CD14-positive monocyte (primary cell): ENCODE data around the gene DUSP28. TPM values are rescaled to one million over a fixed set of nuclear protein-coding genes. Genes with fewer than 3 reads are reported as not detected.

Experiments
- DNase-seq, 3 donors: peaks; one replicate each; pipeline ENCODE4 v3.0.0-alpha.2; 2011 to 2022
- H2AFZ ChIP-seq: 2 replicates; pipeline ENCODE4 v1.6.0; 2012; ENCODE audit warnings: mild to moderate bottlenecking, low read depth, low read length, inconsistent platforms; ENCODE audit not compliant: insufficient read depth, poor library complexity, severe bottlenecking
- H3K27ac ChIP-seq, 2 donors: 1 replicate in 1 of 2; 2 replicates in 1 of 2; pipeline ENCODE4 v1.5.1; 2012 to 2013; ENCODE audit warnings: low read length in 2 of 2, control low read depth in 1 of 2, inconsistent platforms in 1 of 2, low read depth in 1 of 2, mild to moderate bottlenecking in 1 of 2
- H3K27me3 ChIP-seq, 2 donors: one replicate each; pipeline versions ENCODE4 v1.6.0 to v1.6.1; 2011 to 2013; ENCODE audit warnings: low read length in 2 of 2; ENCODE audit not compliant: control insufficient read depth in 2 of 2, insufficient read depth in 2 of 2
- H3K36me3 ChIP-seq, 2 donors: replicated peaks in 1 of 2; 1 replicate in 1 of 2; 2 replicates in 1 of 2; pipeline versions ENCODE4 v1.5.1 to v1.6.1; 2012 to 2013; ENCODE audit warnings: low read length in 2 of 2, control low read depth in 1 of 2, inconsistent platforms in 1 of 2, mild to moderate bottlenecking in 1 of 2; ENCODE audit not compliant: insufficient read depth in 2 of 2, control insufficient read depth in 1 of 2
- H3K4me1 ChIP-seq, 2 donors: 1 replicate in 1 of 2; 2 replicates in 1 of 2; pipeline versions ENCODE4 v1.5.1 to v1.6.1; 2012 to 2013; ENCODE audit warnings: low read length in 2 of 2, control low read depth in 1 of 2, inconsistent platforms in 1 of 2, mild to moderate bottlenecking in 1 of 2, moderate library complexity in 1 of 2; ENCODE audit not compliant: insufficient read depth in 2 of 2, control insufficient read depth in 1 of 2
- H3K4me2 ChIP-seq: replicated peaks from 2 replicates; pipeline ENCODE3; 2012; ENCODE audit warnings: low read length, moderate library complexity, mild to moderate bottlenecking; ENCODE audit not compliant: poor library complexity, severe bottlenecking; ENCODE audit errors: extremely low read depth
- H3K4me3 ChIP-seq, 3 experiments: fragments of 200-600 bp in 1 of 3; sonication (generic) in 1 of 3; replicated peaks in 1 of 3; 1 replicate in 2 of 3; 2 replicates in 1 of 3; pipeline ENCODE4 v1.5.1; 2011 to 2013; ENCODE audit warnings: low read length in 3 of 3, mild to moderate bottlenecking in 3 of 3, control low read depth in 2 of 3, low read depth in 2 of 3, inconsistent platforms in 1 of 3, moderate library complexity in 1 of 3
- H3K79me2 ChIP-seq: 2 replicates; pipeline ENCODE4 v1.6.0; 2012; ENCODE audit warnings: mild to moderate bottlenecking, control low read depth, inconsistent platforms, low read length, moderate library complexity; ENCODE audit not compliant: insufficient read depth
- H3K9ac ChIP-seq: 2 replicates; pipeline ENCODE4 v1.6.0; 2017; ENCODE audit warnings: low read length, mild to moderate bottlenecking; ENCODE audit not compliant: insufficient read depth, poor library complexity, severe bottlenecking
- H3K9me3 ChIP-seq, 2 donors: replicated peaks in 1 of 2; 1 replicate in 1 of 2; 2 replicates in 1 of 2; pipeline versions ENCODE4 v1.5.1 to v1.6.1; 2012 to 2013; ENCODE audit warnings: low read length in 2 of 2, control low read depth in 1 of 2; ENCODE audit not compliant: control insufficient read depth in 1 of 2, insufficient read depth in 1 of 2
- H4K20me1 ChIP-seq: 2 replicates; pipeline ENCODE4 v1.6.0; 2012; ENCODE audit warnings: mild to moderate bottlenecking, low read length, control low read depth, moderate library complexity; ENCODE audit not compliant: insufficient read depth
- H3K27ac Mint-ChIP-seq, 7 donors: one replicate each; pipeline ENCODE4 v1.8.0; 2020; ENCODE audit warnings: mild to moderate bottlenecking in 7 of 7, mixed read lengths in 7 of 7, moderate library complexity in 6 of 7, inconsistent platforms in 2 of 7
- H3K27me3 Mint-ChIP-seq, 3 donors: one replicate each; pipeline ENCODE4 v1.8.0; 2021 to 2022; ENCODE audit warnings: low read depth in 3 of 3, mild to moderate bottlenecking in 3 of 3, mixed read lengths in 3 of 3, moderate library complexity in 3 of 3, inconsistent platforms in 1 of 3
- H3K36me3 Mint-ChIP-seq, 2 donors: one replicate each; pipeline ENCODE4 v1.8.0; 2020; ENCODE audit warnings: mixed read lengths in 2 of 2, inconsistent platforms in 1 of 2, mild to moderate bottlenecking in 1 of 2
- H3K4me1 Mint-ChIP-seq: one replicate; pipeline ENCODE4 v1.8.0; 2020; ENCODE audit warnings: mild to moderate bottlenecking, mixed read lengths
- H3K4me3 Mint-ChIP-seq, 2 donors: one replicate each; pipeline ENCODE4 v1.8.0; 2020; ENCODE audit warnings: mild to moderate bottlenecking in 2 of 2, mixed read lengths in 2 of 2, moderate library complexity in 1 of 2
- H3K9me3 Mint-ChIP-seq, 7 donors: one replicate each; pipeline ENCODE4 v1.8.0; 2020 to 2022; ENCODE audit warnings: mixed read lengths in 7 of 7, mild to moderate bottlenecking in 6 of 7, moderate library complexity in 6 of 7, inconsistent platforms in 2 of 7
- WGBS: methylation state at CpG from one replicate; pipeline ENCODE4 v1.1.5; 2013; ENCODE audit warnings: missing lambda C conversion rate; ENCODE audit not compliant: insufficient coverage; 5-methylcytosine and 5-hydroxymethylcytosine counted together
- intact Hi-C, 2 donors: fragments of 100-400 bp; cut with micrococcal nuclease; formaldehyde crosslinking; loops; one replicate each; pipeline versions ENCODE4 v1.15.0 to v1.15.1; 2023
- polyA plus RNA-seq, 3 donors: library from polyadenylated mRNA; depleted of rRNA in 1 of 3; unstranded in 2 of 3; stranded (reverse) in 1 of 3; fragments of 300-500 nt in 2 of 3; fragments of >200 nt in 1 of 3; fragmentation: Illumina TruSeq in 2 of 3; gene quantifications; 1 replicate in 2 of 3; 2 replicates in 1 of 3; pipeline ENCODE4 v1.2.3, GENCODE V29; 2012 to 2021
- TF ChIP-seq, protein P1 (sequence below): fragments of 200-600 bp; IDR thresholded peaks from one replicate; pipeline ENCODE4 v1.8.0; 2022; ENCODE audit warnings: antibody characterized with exemption, mild to moderate bottlenecking

Gene DUSP28
- polyA plus RNA-seq, 3 donors = 10.8 to 17.7 (median 17.1) TPM

DNA sequence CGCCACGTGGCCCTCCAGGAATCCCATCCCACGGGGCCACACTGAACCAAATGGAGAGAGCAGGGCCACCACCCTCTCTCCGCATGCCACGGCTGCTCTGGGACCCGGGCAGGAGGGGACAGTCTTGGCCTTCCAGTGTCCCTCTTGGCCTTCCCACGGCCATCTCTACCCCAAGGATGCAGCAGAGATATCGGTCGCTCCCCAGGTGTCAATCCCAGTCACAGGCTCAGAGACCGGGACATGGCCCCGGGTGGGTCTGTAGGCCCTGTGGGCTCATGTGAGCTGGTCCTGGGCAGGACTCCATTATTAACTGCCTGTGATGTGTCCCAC lies 41.6 kb downstream of the DUSP28 start:
- Histone ChIP-seq H3K4me1 (peaks cover 9 to 11% of the 10 kb centered on the region in 2 donors), H3K79me2 (no peaks in the 10 kb centered on the region), H3K36me3 (peaks cover 31 to 55% of the 10 kb centered on the region in 2 donors), H3K27ac (no peak overlapping the region), H3K9ac (no peak overlapping the region), H3K4me3 (no peak overlapping the region), H4K20me1 (no peaks in the 10 kb centered on the region), H3K9me3 (no peaks in the 10 kb centered on the region), H3K4me2 (no peak overlapping the region), H2AFZ (no peak overlapping the region), H3K27me3 (no peaks in the 10 kb centered on the region)
- intact Hi-C loops = loop anchor here in 1 of 2 donors (10.0 kb wide), 1 partner anchor 63 kb away; no protein-coding TSS in a partner anchor
- Mint-ChIP-seq H3K4me3 (no peak overlapping the region), H3K4me1 (peaks cover 9% of the 10 kb centered on the region), H3K9me3 (no peaks in the 10 kb centered on the region), H3K36me3 (peaks cover 23 to 44% of the 10 kb centered on the region in 2 donors), H3K27ac (peak overlapping the region in 2 of 7 donors; percentile 54 to 63), H3K27me3 (peaks cover 0 to 8% (median 2%) of the 10 kb centered on the region in 3 donors)
- TF ChIP-seq, protein P1, sequence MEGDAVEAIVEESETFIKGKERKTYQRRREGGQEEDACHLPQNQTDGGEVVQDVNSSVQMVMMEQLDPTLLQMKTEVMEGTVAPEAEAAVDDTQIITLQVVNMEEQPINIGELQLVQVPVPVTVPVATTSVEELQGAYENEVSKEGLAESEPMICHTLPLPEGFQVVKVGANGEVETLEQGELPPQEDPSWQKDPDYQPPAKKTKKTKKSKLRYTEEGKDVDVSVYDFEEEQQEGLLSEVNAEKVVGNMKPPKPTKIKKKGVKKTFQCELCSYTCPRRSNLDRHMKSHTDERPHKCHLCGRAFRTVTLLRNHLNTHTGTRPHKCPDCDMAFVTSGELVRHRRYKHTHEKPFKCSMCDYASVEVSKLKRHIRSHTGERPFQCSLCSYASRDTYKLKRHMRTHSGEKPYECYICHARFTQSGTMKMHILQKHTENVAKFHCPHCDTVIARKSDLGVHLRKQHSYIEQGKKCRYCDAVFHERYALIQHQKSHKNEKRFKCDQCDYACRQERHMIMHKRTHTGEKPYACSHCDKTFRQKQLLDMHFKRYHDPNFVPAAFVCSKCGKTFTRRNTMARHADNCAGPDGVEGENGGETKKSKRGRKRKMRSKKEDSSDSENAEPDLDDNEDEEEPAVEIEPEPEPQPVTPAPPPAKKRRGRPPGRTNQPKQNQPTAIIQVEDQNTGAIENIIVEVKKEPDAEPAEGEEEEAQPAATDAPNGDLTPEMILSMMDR = no peak
- 94% methylated on average over 10 of the region's 11 CpGs for WGBS
- no peak for DNase-seq

- Mint-ChIP-seq H3K4me1 (peaks cover 9% of the 10 kb centered on the region), H3K27ac (peak overlapping the region in 1 of 7 donors; percentile 68), H3K36me3 (peaks cover 23 to 40% of the 10 kb centered on the region in 2 donors), H3K27me3 (peaks cover 0 to 8% (median 5%) of the 10 kb centered on the region in 3 donors), H3K4me3 (no peak overlapping the region), H3K9me3 (no peaks in the 10 kb centered on the region)
- H3K9ac ChIP-seq = no peak overlapping the region
- no peak for DNase-seq
- intact Hi-C loops = loop anchor here in 1 of 2 donors (10.0 kb wide), 1 partner anchor 62 kb away; no protein-coding TSS in a partner anchor
- no peak overlapping the region for H3K4me3 ChIP-seq
- H3K36me3 ChIP-seq = peaks cover 26 to 48% of the 10 kb centered on the region in 2 donors
- no peaks in the 10 kb centered on the region for H4K20me1 ChIP-seq
- H3K4me1 ChIP-seq = peaks cover 9 to 11% of the 10 kb centered on the region in 2 donors
- H3K27ac ChIP-seq = no peak overlapping the region
- H3K9me3 ChIP-seq = no peaks in the 10 kb centered on the region
- TF ChIP-seq, protein P1 = no peak
- no peaks in the 10 kb centered on the region for H3K27me3 ChIP-seq
- H3K4me2 ChIP-seq = no peak overlapping the region
- H3K79me2 ChIP-seq = no peaks in the 10 kb centered on the region
- 93% methylated on average over 29 of the region's 32 CpGs for WGBS
- no peak overlapping the region for H2AFZ ChIP-seq
Observed at GRCh38 chr2:240602266-240603050, 42.3 kb downstream of the DUSP28 start.
